ENCODE measurements around the gene ZMPSTE24.

ZMPSTE24 gene

GRCh38 chr1:40272653-40273213 lies 14.7 kb downstream of the ZMPSTE24 start:
- TF ChIP-seq CTCF (IDR thresholded peaks at IDR 0.05; ENCODE audit: low read depth, low read length) = no peak
- H3K36me3 ChIP-seq = peaks cover 64% of the 10 kb centered on the region
- DNase-seq = no peak
- no peak overlapping the region for H3K27ac ChIP-seq
- H3K4me3 ChIP-seq (ENCODE audit: low read depth, low read length) = no peak overlapping the region
- no peaks in the 10 kb centered on the region for H3K27me3 ChIP-seq (ENCODE audit: insufficient read depth, low read depth, severe bottlenecking)
- no peaks in the 10 kb centered on the region for H3K9me3 ChIP-seq (ENCODE audit: severe bottlenecking)

GRCh38 chr1:40273547-40274166 lies 15.6 kb downstream of the ZMPSTE24 start:
- Histone ChIP-seq H3K4me3 (ENCODE audit: low read depth, low read length) (no peak overlapping the region), H3K27me3 (ENCODE audit: insufficient read depth, low read depth, severe bottlenecking) (no peaks in the 10 kb centered on the region), H3K27ac (no peak overlapping the region), H3K36me3 (peaks cover 57% of the 10 kb centered on the region), H3K9me3 (ENCODE audit: severe bottlenecking) (no peaks in the 10 kb centered on the region)
- TF ChIP-seq CTCF (IDR thresholded peaks at IDR 0.05; ENCODE audit: low read depth, low read length) = no peak
- DNase-seq = no peak

GRCh38 chr1:40274331-40274730 lies 16.3 kb downstream of the ZMPSTE24 start:
- DNase-seq = no peak
- TF ChIP-seq CTCF (IDR thresholded peaks at IDR 0.05; ENCODE audit: low read depth, low read length) = no peak
- no peaks in the 10 kb centered on the region for H3K27me3 ChIP-seq (ENCODE audit: insufficient read depth, low read depth, severe bottlenecking)
- peaks cover 57% of the 10 kb centered on the region for H3K36me3 ChIP-seq
- no peak overlapping the region for H3K4me3 ChIP-seq (ENCODE audit: low read depth, low read length)
- no peaks in the 10 kb centered on the region for H3K9me3 ChIP-seq (ENCODE audit: severe bottlenecking)
- H3K27ac ChIP-seq = no peak overlapping the region

- Histone ChIP-seq H3K36me3 (peaks cover 49% of the 10 kb centered on the region), H3K4me3 (ENCODE audit: low read depth, low read length) (no peak overlapping the region), H3K27ac (no peak overlapping the region), H3K9me3 (ENCODE audit: severe bottlenecking) (no peaks in the 10 kb centered on the region), H3K27me3 (ENCODE audit: insufficient read depth, low read depth, severe bottlenecking) (no peaks in the 10 kb centered on the region)
- DNase-seq = no peak
- no peak for TF ChIP-seq CTCF (IDR thresholded peaks at IDR 0.05; ENCODE audit: low read depth, low read length)
These were observed 18.1 kb downstream of the ZMPSTE24 start for GRCh38 chr1:40276122-40276521.

- Histone ChIP-seq H3K27ac (no peak overlapping the region), H3K4me3 (ENCODE audit: low read depth, low read length) (no peak overlapping the region), H3K36me3 (peaks cover 40% of the 10 kb centered on the region), H3K27me3 (ENCODE audit: insufficient read depth, low read depth, severe bottlenecking) (no peaks in the 10 kb centered on the region), H3K9me3 (ENCODE audit: severe bottlenecking) (no peaks in the 10 kb centered on the region)
- TF ChIP-seq CTCF (IDR thresholded peaks at IDR 0.05; ENCODE audit: low read depth, low read length) = no peak
- no peak for DNase-seq
These were observed 23.8 kb downstream of the ZMPSTE24 start for GRCh38 chr1:40281853-40282252.

- DNase-seq = no peak
- Histone ChIP-seq H3K4me3 (ENCODE audit: low read depth, low read length) (no peak overlapping the region), H3K27ac (no peak overlapping the region), H3K36me3 (peaks cover 62% of the 10 kb centered on the region), H3K27me3 (ENCODE audit: insufficient read depth, low read depth, severe bottlenecking) (no peaks in the 10 kb centered on the region), H3K9me3 (ENCODE audit: severe bottlenecking) (no peaks in the 10 kb centered on the region)
- TF ChIP-seq CTCF (IDR thresholded peaks at IDR 0.05; ENCODE audit: low read depth, low read length) = no peak
These were observed 33.3 kb downstream of the ZMPSTE24 start for GRCh38 chr1:40291293-40291692.

All from WERI-Rb-1 (cell line).